Measurements from ENCODE around the gene MAP1B.

MAP1B gene

GRCh38 chr5:72242796-72243475 lies 135.7 kb downstream of the MAP1B start:
- no peak overlapping the region for H3K4me3 ChIP-seq (ENCODE audit: control insufficient read depth, low read depth, low read length)

DNA sequence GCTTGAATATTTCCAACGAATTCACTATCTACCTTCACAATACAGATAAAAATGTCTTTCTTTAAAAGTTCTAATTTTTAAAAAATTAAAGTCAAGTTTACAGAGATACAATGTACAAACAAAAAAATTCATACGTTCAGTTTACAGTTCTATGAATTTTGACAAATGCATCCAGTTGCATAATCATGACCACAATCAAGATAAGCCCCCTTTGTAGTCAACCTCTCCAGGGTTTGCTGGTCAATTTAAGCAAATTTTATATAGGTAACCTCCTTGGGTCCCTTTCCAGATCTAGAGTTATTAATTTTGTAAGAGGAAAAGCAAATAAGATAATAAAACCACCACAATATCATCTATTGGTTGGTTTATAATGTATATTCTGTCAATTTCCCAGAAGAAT lies 136.4 kb downstream of the MAP1B start:
- no peak for TF ChIP-seq CTCF (conservative IDR thresholded peaks at IDR 0.05; ENCODE audit: control insufficient read depth, insufficient read depth, low read depth, low read length)
- DNase-seq (ENCODE audit: low read depth): no peak
- H3K4me3 ChIP-seq (ENCODE audit: control insufficient read depth, low read depth, low read length): no peak overlapping the region

More at GRCh38 chr5:72242796-72243475, 135.7 kb downstream of the MAP1B start:
- no peak for TF ChIP-seq CTCF (conservative IDR thresholded peaks at IDR 0.05; ENCODE audit: control insufficient read depth, insufficient read depth, low read depth, low read length)
- no peak for DNase-seq (ENCODE audit: low read depth)

- DNase-seq (ENCODE audit: low read depth): peak; percentile 71
- H3K4me3 ChIP-seq (ENCODE audit: control insufficient read depth, low read depth, low read length): no peak overlapping the region
- TF ChIP-seq CTCF (conservative IDR thresholded peaks at IDR 0.05; ENCODE audit: control insufficient read depth, insufficient read depth, low read depth, low read length): peak; percentile 53
Observed at GRCh38 chr5:72244862-72245371, 137.6 kb downstream of the MAP1B start.

- DNase-seq (ENCODE audit: low read depth): no peak
- TF ChIP-seq CTCF (conservative IDR thresholded peaks at IDR 0.05; ENCODE audit: control insufficient read depth, insufficient read depth, low read depth, low read length): no peak
- H3K4me3 ChIP-seq (ENCODE audit: control insufficient read depth, low read depth, low read length): no peak overlapping the region
Observed at GRCh38 chr5:72245546-72245945, 138.3 kb downstream of the MAP1B start.

- peak; percentile 20 for DNase-seq (ENCODE audit: low read depth)
- no peak overlapping the region for H3K4me3 ChIP-seq (ENCODE audit: control insufficient read depth, low read depth, low read length)
- no peak for TF ChIP-seq CTCF (conservative IDR thresholded peaks at IDR 0.05; ENCODE audit: control insufficient read depth, insufficient read depth, low read depth, low read length)
Observed at GRCh38 chr5:72245951-72246532, 138.8 kb downstream of the MAP1B start.

DNA sequence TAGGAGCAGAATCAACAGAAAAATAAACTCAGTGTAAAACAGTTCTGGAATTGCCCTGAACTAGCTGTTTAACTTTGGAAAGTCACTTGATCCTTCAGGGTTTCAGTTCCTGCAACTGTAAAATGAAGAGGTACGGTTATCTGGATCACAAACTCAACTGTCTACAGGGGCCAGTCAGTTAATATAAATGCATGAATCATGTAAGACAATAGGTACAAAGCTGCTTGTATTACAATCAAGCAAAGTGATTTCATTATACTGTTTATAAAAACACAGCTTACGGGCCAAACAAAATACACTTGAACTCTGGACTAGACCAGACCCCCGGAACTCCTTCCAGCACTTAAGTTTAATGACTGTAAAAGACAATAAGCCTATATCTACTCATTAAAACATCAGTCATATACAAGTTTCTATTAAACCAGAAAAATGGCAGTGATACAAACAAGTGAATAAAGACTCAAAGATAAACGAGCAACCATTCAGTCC lies 139.7 kb downstream of the MAP1B start:
- H3K4me3 ChIP-seq (ENCODE audit: control insufficient read depth, low read depth, low read length): no peak overlapping the region
- no peak for TF ChIP-seq CTCF (conservative IDR thresholded peaks at IDR 0.05; ENCODE audit: control insufficient read depth, insufficient read depth, low read depth, low read length)
- DNase-seq (ENCODE audit: low read depth): peak; percentile 75
